Measurements from ENCODE around the gene CPLANE1.
"Not testable (repeated sequence)": the region's sequence is repeated elsewhere in the genome, so short reads cannot be mapped to it uniquely, and the experiment has no call there.

CPLANE1 gene

GRCh38 chr5:37207802-37208201 is 41.4 kb downstream of the CPLANE1 start:
- DNase-seq = no peak

DNA sequence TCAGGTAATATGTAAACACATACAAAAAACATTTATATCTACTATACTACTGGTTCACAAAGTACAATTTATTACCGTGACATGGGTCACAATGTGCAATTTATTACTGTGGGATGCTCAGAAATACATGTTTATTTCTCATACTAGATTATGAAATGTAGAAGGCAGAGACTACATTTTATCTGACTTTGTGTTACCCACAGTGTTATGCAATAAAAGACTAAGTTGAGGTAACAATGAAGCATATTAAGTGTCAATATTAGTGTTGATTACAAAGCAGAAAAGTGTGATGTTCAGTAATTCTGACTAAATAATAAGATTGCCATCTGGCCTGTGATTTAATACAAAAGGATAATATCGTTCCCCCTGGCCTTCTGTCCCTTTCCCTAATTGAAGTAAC is 42.4 kb downstream of the CPLANE1 start:
- DNase-seq = no peak

DNA sequence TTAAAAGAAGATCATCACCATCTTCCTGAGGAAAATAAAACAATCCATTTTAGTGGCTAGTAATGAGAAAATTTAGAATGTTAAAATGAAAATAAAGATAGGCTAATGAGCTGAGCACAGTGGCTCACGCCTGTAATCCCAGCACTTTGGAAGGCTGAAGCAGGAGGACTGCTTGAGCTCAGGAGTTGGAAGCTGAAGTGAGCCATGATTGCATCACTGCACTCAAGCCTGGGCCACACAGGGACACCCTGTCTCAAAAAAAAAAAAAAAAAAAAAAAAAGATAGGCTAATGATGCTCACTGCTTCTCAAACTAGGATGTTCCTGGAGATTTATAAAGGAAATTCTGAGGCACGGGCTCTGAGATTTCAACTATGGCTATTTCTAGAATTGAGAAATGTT is 50.3 kb downstream of the CPLANE1 start:
- no peak for DNase-seq

DNA sequence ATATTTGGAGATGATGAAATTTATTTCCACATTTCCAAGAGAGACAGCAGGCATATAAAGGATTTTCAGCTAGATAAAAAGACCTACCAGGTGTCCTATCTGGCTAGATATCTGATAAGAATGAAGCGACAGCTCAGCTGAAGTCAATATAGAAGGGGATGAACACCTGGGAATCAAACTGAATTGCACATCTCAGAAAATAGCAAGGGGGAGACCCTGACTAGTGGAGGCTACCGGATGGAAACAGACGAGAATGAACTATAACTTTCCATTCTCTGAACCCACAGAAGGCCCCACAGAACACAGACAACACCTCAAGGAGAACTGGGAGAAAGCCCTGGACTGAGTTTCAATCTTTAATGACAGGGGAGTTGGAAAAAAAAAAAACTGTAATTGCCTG is 51.1 kb downstream of the CPLANE1 start:
- no peak for DNase-seq

DNA sequence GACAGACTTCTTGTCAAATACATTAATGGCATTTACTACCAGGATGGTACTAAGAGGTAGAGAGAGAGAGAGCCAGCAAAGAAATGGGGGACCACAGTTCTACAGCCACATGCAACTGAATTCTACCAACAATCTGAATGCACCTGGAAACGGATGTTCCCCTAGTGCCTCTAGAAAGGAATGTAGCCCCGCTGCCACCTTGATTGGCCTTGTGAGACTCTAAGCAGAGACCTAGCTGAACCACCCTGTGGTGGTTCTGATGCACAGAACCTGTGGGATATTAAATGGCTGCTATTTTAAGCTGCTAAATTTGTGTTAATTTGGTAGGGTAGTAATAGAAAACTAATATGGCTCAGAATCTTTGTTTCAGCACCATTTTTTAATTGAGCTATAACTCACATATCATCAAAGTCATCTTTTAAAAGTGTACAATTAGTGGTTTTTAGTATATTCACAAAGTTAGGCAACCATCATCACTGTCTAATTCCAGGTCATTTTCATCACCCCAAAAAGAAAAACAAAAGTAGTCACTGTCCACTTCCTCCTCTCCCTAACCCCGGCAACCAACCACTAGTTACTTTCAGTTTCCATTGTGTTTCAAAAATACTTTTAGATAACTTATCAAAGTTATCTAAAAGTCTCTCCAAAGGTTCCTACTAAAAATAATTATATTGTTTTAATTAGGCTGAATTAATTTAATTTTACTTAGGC is 51.7 kb downstream of the CPLANE1 start:
- no peak for DNase-seq

DNA sequence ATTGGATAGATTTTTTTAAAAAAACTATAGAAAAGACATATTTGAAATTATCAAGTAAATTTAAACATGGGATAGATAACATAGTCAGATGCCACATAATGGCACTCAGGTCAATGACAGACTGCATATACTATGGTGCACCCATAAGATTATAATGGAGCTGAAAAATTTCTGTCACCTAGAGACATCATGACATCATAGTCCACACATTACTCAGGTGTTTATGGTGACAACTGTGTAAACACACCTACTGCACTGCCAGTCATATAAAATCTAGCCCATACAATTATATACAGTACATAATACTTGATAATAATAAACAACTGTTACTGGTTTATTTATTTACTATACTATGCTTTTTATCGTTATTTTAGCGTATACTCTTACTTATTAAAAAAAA is 58.6 kb downstream of the CPLANE1 start:
- no peak for DNase-seq

DNA sequence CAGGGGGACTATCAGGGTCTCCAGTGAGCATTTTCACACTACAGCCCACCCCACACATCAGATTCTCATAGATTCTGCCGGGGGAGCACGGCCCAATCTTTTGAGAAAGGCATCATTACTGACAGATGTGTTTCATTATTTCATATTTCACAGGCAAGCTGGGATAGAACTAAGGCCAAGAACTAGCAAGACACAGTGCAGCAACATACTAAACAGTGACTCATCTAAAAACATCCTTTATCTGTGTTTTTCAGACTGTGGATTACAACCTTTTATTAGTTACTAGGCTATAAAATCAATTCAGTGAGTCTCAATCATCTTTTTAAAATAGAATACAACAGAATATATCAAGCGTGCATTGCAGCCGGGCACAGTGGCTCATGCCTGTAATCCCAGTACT is 59.8 kb downstream of the CPLANE1 start:
- no peak for DNase-seq

- no peak for DNase-seq
These were observed 61.7 kb downstream of the CPLANE1 start for GRCh38 chr5:37187465-37187977.

DNA sequence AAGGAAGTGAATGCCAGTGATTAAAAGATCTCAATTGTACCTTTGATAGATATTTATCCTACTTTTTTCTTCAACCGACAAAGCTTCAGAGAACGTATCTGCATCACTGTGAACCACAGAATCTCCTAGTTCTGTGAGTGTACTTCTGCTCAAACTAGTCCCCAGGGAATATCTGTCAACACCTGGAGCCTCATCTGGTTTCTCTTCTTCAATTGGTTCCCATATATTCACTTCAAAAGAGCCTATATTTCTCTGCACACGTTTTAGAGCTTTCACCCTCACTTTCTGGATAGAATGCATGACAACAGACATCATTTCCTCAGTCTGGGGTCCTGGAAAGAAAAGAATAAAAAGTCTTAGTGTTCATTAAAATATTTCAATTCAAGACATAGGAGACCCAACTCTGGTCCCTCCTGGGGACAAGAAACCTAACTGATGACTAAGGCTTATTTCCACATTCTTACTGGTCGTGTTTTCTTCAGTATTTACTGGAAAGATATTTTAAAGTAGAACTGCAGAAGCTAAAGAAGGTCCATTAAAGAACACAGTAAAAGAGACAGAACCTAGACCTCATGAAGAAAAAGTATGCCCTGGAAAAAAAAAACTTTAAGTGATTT is 64.3 kb downstream of the CPLANE1 start:
- DNase-seq = no peak

- no peak for DNase-seq
These were observed 66.5 kb downstream of the CPLANE1 start for GRCh38 chr5:37182667-37183066.

- DNase-seq = no peak
These were observed 74.2 kb downstream of the CPLANE1 start for GRCh38 chr5:37174928-37175327.

DNA sequence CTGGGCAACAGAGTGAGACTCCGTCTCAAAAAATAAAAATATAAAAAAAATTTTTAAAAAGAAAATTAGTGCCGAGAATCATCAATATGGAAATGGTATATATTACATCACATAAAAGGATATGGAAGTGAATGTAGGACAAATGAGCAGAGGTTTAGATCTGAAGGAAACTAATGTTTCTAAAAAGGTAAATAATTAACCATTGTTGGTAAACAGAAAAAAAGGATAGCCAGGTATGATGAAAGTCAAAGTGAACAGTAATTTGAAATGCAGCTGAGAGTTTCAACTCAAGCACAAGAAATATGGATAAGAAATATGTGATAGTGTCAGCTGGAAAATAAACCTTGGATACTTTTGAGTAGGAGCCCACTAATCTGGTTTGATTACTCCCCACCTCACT is 76.2 kb downstream of the CPLANE1 start:
- DNase-seq = no peak

- DNase-seq = no peak
These were observed 78.3 kb downstream of the CPLANE1 start for GRCh38 chr5:37170856-37171255.

DNA sequence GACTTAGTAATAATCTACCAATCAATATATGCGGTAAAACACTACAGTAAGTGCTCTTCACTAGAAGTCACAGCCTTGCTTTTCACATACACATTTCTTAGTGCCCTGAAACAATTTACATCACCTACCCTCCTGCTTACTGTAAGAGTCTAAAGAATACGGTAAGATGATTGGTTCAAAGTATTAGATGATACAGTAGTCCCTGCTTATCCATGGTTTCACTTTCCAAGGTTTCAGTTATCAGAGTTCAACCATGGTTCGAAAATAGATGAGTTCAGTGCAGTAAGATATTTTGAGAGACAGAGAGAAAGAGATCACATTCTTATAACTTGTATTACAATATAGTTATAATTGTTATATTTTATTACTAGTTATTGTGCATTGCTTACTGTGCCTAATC is 83.0 kb downstream of the CPLANE1 start:
- DNase-seq = no peak

- DNase-seq = no peak
These were observed 83.4 kb downstream of the CPLANE1 start for GRCh38 chr5:37165761-37166160.

GRCh38 chr5:37153661-37154060 is 95.5 kb downstream of the CPLANE1 start:
- DNase-seq = no peak

- DNase-seq = no peak
These were observed 102.3 kb downstream of the CPLANE1 start for GRCh38 chr5:37146896-37147295.

- no peak for DNase-seq
These were observed 112.5 kb downstream of the CPLANE1 start for GRCh38 chr5:37136694-37137093.

GRCh38 chr5:37135312-37135711 is 113.9 kb downstream of the CPLANE1 start:
- DNase-seq = not testable (repeated sequence)

DNA sequence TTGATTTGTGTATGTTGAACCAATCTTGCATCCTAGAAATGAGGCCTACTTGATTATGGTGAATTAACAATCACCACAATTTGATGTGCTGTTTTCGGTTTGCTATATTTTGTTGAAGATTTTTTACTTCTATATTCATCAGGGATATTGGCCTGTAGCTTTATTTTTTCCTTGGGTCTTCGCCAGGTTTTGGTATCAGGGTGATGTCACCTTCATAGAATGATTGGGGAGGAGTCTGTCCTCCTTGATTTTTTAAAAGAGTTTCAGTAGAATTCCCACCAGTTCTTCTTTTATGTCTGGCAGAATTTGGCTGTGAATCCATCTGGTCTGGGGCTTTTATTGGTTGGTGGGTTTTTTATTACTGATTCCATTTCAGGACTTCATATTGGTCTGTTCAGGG is 115.2 kb downstream of the CPLANE1 start:
- no peak for DNase-seq

GRCh38 chr5:37132646-37133045 is 116.5 kb downstream of the CPLANE1 start:
- no peak for DNase-seq

- no peak for DNase-seq
These were observed 127.7 kb downstream of the CPLANE1 start for GRCh38 chr5:37121465-37121864.

- no peak for DNase-seq
These were observed 128.1 kb downstream of the CPLANE1 start for GRCh38 chr5:37121027-37121426.

DNA sequence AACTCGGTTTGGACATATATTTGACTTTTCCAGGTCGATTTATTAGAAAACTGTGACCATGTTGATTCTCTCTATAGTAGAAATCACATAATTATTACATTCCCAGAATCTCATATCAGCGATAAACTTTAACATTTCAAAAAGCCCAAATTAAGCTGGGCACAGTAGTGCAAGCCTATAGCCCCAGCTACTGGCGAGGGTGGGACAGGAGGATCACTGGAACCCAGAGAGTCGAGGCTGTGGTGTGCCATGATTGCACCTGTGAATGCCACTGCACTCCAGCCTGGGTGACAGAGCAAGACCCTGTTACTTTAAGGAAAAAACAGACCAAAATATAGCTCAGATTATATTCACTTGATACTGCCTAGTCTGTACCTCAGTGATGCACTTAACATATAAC is 128.9 kb downstream of the CPLANE1 start:
- DNase-seq = no peak

DNA sequence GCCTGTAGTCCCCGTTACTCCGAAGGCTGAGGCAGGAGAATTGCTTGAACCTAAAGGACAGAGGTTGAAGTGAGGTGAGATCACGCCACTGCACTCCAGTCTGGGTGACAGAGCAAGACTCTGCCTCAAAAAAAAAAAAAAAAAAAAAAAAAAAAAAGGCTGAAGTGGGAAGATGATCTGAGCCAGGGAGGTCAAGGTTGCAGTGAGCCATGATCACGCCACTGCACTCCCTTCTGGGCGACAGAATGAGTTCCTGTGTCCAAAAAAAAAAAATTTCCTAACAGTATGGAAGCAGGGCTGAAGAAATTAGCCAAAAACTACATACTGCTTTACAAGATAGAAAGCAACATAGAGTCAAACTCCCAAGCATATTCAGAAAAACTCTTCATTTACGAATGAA is 132.8 kb downstream of the CPLANE1 start:
- DNase-seq = no peak
